Endometrial microvascular endothelial cells (primary cell): ENCODE measurements around the gene CSF3R. TPM values are rescaled to one million over a fixed set of nuclear protein-coding genes. Genes with fewer than 3 reads are reported as not detected.

ENCODE experiments used
- in situ Hi-C: cut with HindIII; loops from 2 replicates; pipeline ENCODE4 v1.10.0; 2017; ENCODE audit warnings: low sequenced_read_pairs, low pct_unique_long_range_greater_than_20kb; ENCODE audit errors: inconsistent ontology term
- total RNA-seq: library from RNA; depleted of rRNA; stranded (reverse); fragments of >200 nt; gene quantifications from one replicate; pipeline ENCODE4 v1.2.3, GENCODE V29; 2015; ENCODE audit errors: inconsistent ontology term

Gene CSF3R
- not detected for total RNA-seq

GRCh38 chr1:36482724-36483388 is at the start of gene CSF3R:
CSF3R (minus strand) TSS chr1:36482913; CDS start chr1:36479496, 3,417 bp downstream.
- in situ Hi-C loops: no loop called here

- in situ Hi-C loops: no loop called here
Measured at GRCh38 chr1:36531833-36532232, 49.1 kb upstream of the CSF3R start.

- in situ Hi-C loops: no loop called here
Measured at GRCh38 chr1:36530791-36531190, 48.1 kb upstream of the CSF3R start.

GRCh38 chr1:36530261-36530660 is 47.5 kb upstream of the CSF3R start:
- in situ Hi-C loops: no loop called here

- in situ Hi-C loops: no loop called here
Measured at GRCh38 chr1:36529769-36530260, 47.1 kb upstream of the CSF3R start.

- in situ Hi-C loops: no loop called here
Measured at GRCh38 chr1:36528361-36529349, 45.9 kb upstream of the CSF3R start.

- in situ Hi-C loops: no loop called here
Measured at GRCh38 chr1:36525166-36525565, 42.5 kb upstream of the CSF3R start.

GRCh38 chr1:36524359-36525062 is 41.8 kb upstream of the CSF3R start:
- in situ Hi-C loops: no loop called here

- in situ Hi-C loops: no loop called here
Measured at GRCh38 chr1:36523850-36524249, 41.1 kb upstream of the CSF3R start.

GRCh38 chr1:36523230-36523495 is 40.5 kb upstream of the CSF3R start:
- in situ Hi-C loops: no loop called here

- in situ Hi-C loops: no loop called here
Measured at GRCh38 chr1:36522461-36523229, 39.9 kb upstream of the CSF3R start.

- in situ Hi-C loops: no loop called here
Measured at GRCh38 chr1:36522021-36522420, 39.3 kb upstream of the CSF3R start.

- in situ Hi-C loops: no loop called here
Measured at GRCh38 chr1:36520771-36521420, 38.2 kb upstream of the CSF3R start.

GRCh38 chr1:36520056-36520455 is 37.3 kb upstream of the CSF3R start:
- in situ Hi-C loops: no loop called here

GRCh38 chr1:36517011-36517771 is 34.5 kb upstream of the CSF3R start:
- in situ Hi-C loops: no loop called here

GRCh38 chr1:36516372-36517010 is 33.8 kb upstream of the CSF3R start:
- in situ Hi-C loops: no loop called here
